Peyer's patch (tissue), 4 donors: ENCODE results near the gene CYS1.

Experiments used
- CTCF ChIP-seq, 6 experiments: fragments of 450-650 bp in 4 of 6; fragments of 200-600 bp in 2 of 6; sonication (generic) in 1 of 6; IDR thresholded peaks; one replicate each; pipeline ENCODE4 v1.5.1; 2017 to 2019; ENCODE audit warnings: antibody characterized with exemption in 6 of 6, mild to moderate bottlenecking in 3 of 6, moderate library complexity in 1 of 6
- POLR2A ChIP-seq, 2 donors: fragments of 450-650 bp; IDR thresholded peaks; one replicate each; pipeline ENCODE4 v1.5.1; 2017; ENCODE audit warnings: antibody characterized with exemption in 2 of 2, mild to moderate bottlenecking in 2 of 2, moderate library complexity in 2 of 2

- TF ChIP-seq CTCF (IDR thresholded peaks at IDR 0.05) (no peak), POLR2A (IDR thresholded peaks at IDR 0.05) (no peak)
These were observed 4.9 kb upstream of the CYS1 start for GRCh38 chr2:10085043-10085667.
